GM21619 (cell line): ENCODE data around the gene SPPL2B.
A peak's percentile ranks its signal among the peaks of the same experiment; 100 is the strongest.

Experiments used
- ATAC-seq: cut with Tn5 transposase; IDR thresholded peaks from one replicate; pipeline ENCODE4 v1.9.1; 2021; ENCODE audit not compliant: unreplicated experiment

The SPPL2B gene

GRCh38 chr19:2320939-2321338 lies 7.5 kb upstream of the SPPL2B start:
- no peak for ATAC-seq

- ATAC-seq: no peak
These were observed 6.8 kb upstream of the SPPL2B start for GRCh38 chr19:2321565-2322283.

- ATAC-seq: no peak
These were observed 4.8 kb upstream of the SPPL2B start for GRCh38 chr19:2323707-2324106.

- ATAC-seq: no peak
These were observed 4.1 kb upstream of the SPPL2B start for GRCh38 chr19:2324220-2324948.

GRCh38 chr19:2325281-2326046 lies 3.0 kb upstream of the SPPL2B start:
- no peak for ATAC-seq

GRCh38 chr19:2326699-2327360 lies 1.7 kb upstream of the SPPL2B start:
- ATAC-seq: no peak

- ATAC-seq: peak; percentile 2
These were observed 597 bp upstream of the SPPL2B start for GRCh38 chr19:2327773-2328400.

GRCh38 chr19:2329149-2329478 lies 630 bp downstream of the SPPL2B start:
- no peak for ATAC-seq

- ATAC-seq: no peak
These were observed 1.0 kb downstream of the SPPL2B start for GRCh38 chr19:2329501-2329916.

- ATAC-seq: no peak
These were observed 1.8 kb downstream of the SPPL2B start for GRCh38 chr19:2330255-2330631.

GRCh38 chr19:2330632-2331284 lies 2.3 kb downstream of the SPPL2B start:
- no peak for ATAC-seq

- no peak for ATAC-seq
These were observed 3.2 kb downstream of the SPPL2B start for GRCh38 chr19:2331601-2332246.

GRCh38 chr19:2332341-2333026 lies 4.0 kb downstream of the SPPL2B start:
- ATAC-seq: no peak

GRCh38 chr19:2333027-2333806 lies 4.7 kb downstream of the SPPL2B start:
- ATAC-seq: no peak

- no peak for ATAC-seq
These were observed 5.3 kb downstream of the SPPL2B start for GRCh38 chr19:2333807-2334211.

GRCh38 chr19:2334426-2334825 lies 5.9 kb downstream of the SPPL2B start:
- no peak for ATAC-seq

- ATAC-seq: no peak
These were observed 6.7 kb downstream of the SPPL2B start for GRCh38 chr19:2334986-2335846.

GRCh38 chr19:2335848-2336247 lies 7.4 kb downstream of the SPPL2B start:
- ATAC-seq: no peak
